Testis (tissue), 3 donors: ENCODE measurements around the gene KIF7. TPM values are rescaled to one million over a fixed set of nuclear protein-coding genes. Genes with fewer than 3 reads are reported as not detected.
"Not testable (repeated sequence)": the region's sequence is repeated elsewhere in the genome, so short reads cannot be mapped to it uniquely, and the experiment has no call there.

Source experiments
- DNase-seq: peaks from one replicate; pipeline ENCODE4 v3.0.0-alpha.2; 2019
- H3K27ac ChIP-seq, 2 donors: fragments of 200-600 bp; sonication (generic); one replicate each; pipeline ENCODE4 v1.5.1; 2019
- H3K27me3 ChIP-seq: fragments of 200-600 bp; sonication (generic); one replicate; pipeline ENCODE4 v1.5.1; 2019
- H3K36me3 ChIP-seq: fragments of 200-600 bp; sonication (generic); one replicate; pipeline ENCODE4 v1.5.1; 2017; ENCODE audit warnings: low read depth; ENCODE audit errors: missing control alignments
- H3K4me1 ChIP-seq: fragments of 200-600 bp; sonication (generic); one replicate; pipeline ENCODE4 v1.5.1; 2019
- H3K4me3 ChIP-seq, 2 donors: fragments of 200-600 bp; sonication (generic); one replicate each; pipeline ENCODE4 v1.5.1; 2017 to 2019
- H3K9me3 ChIP-seq: fragments of 200-600 bp; sonication (generic); one replicate; pipeline ENCODE4 v1.5.1; 2017
- POLR2A ChIP-seq: fragments of 450-650 bp; IDR thresholded peaks from one replicate; pipeline ENCODE4 v1.6.1; 2017; ENCODE audit warnings: antibody characterized with exemption, mild to moderate bottlenecking, moderate library complexity
- WGBS, 2 donors: methylation state at CpG; one replicate each; pipeline ENCODE4 v1.1.5; 2018; 5-methylcytosine and 5-hydroxymethylcytosine counted together
- intact Hi-C: fragments of 100-400 bp; cut with DNase I; formaldehyde crosslinking; loops from one replicate; pipeline ENCODE4 v1.15.1; 2023; ENCODE audit warnings: low total_unique reads
- polyA plus RNA-seq: library from polyadenylated mRNA; stranded (reverse); fragments of 350-450 nt; fragmentation: Illumina TruSeq; extraction: RNeasy Lipid Tissue Mini Kit (QIAGEN cat#74804); gene quantifications from one replicate; pipeline ENCODE4 v1.2.3, GENCODE V29; 2014; ENCODE audit warnings: low read depth, low replicate concordance; ENCODE audit not compliant: insufficient read depth
- total RNA-seq, 2 donors: library from RNA; depleted of rRNA; stranded (reverse); fragments of >200 nt; gene quantifications; one replicate each; pipeline ENCODE4 v1.2.3, GENCODE V29; 2016
- TF ChIP-seq, protein P1 (sequence below), 3 experiments: fragments of 450-650 bp in 2 of 3; fragments of 200-600 bp in 1 of 3; sonication (generic) in 1 of 3; IDR thresholded peaks; one replicate each; pipeline ENCODE4 v1.5.1; 2016 to 2019; ENCODE audit warnings: antibody characterized with exemption in 3 of 3, mild to moderate bottlenecking in 2 of 3, moderate library complexity in 1 of 3

Gene KIF7
- total and polyA plus RNA-seq, 3 donors from 2014 or later: 2.6 to 7.6 (median 5.6) TPM

GRCh38 chr15:89593018-89593417 is 62.2 kb downstream of the KIF7 start:
- no peak for DNase-seq
- Histone ChIP-seq H3K9me3 (no peaks in the 10 kb centered on the region), H3K36me3 (no peaks in the 10 kb centered on the region), H3K4me1 (no peaks in the 10 kb centered on the region), H3K27ac (no peak overlapping the region), H3K4me3 (no peak overlapping the region), H3K27me3 (no peaks in the 10 kb centered on the region)
- intact Hi-C loops: no loop called here
- 95 to 96% methylated on average over 4 of the region's 4 CpGs for WGBS, 2 donors
- TF ChIP-seq, protein P1, sequence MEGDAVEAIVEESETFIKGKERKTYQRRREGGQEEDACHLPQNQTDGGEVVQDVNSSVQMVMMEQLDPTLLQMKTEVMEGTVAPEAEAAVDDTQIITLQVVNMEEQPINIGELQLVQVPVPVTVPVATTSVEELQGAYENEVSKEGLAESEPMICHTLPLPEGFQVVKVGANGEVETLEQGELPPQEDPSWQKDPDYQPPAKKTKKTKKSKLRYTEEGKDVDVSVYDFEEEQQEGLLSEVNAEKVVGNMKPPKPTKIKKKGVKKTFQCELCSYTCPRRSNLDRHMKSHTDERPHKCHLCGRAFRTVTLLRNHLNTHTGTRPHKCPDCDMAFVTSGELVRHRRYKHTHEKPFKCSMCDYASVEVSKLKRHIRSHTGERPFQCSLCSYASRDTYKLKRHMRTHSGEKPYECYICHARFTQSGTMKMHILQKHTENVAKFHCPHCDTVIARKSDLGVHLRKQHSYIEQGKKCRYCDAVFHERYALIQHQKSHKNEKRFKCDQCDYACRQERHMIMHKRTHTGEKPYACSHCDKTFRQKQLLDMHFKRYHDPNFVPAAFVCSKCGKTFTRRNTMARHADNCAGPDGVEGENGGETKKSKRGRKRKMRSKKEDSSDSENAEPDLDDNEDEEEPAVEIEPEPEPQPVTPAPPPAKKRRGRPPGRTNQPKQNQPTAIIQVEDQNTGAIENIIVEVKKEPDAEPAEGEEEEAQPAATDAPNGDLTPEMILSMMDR (IDR thresholded peaks at IDR 0.05): no peak
- TF ChIP-seq POLR2A: no peak

DNA sequence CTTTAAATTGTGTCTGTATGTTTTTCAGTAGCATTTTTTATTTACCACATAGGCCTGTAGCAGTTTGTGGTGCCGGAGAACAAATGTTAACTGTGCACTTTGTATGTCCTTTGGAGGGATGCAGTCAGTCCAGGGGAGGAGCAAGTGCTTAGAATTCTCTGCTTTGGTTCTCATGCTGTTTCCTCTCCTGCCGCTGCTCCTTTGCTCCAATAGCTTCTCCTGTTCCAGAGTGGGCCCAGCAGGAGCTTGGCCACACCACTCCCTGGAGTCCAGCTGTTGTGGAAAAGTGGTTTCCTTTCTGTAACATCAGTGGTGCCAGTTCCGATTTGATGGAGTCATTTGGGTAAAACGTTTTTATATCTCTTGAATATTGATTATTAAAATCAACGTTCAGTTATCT is 63.4 kb downstream of the KIF7 start:
- WGBS, 2 donors: 80 to 86% methylated on average over 5 of the region's 5 CpGs
- Histone ChIP-seq H3K27me3 (no peaks in the 10 kb centered on the region), H3K4me1 (no peaks in the 10 kb centered on the region), H3K9me3 (no peaks in the 10 kb centered on the region), H3K4me3 (no peak overlapping the region), H3K36me3 (no peaks in the 10 kb centered on the region), H3K27ac (no peak overlapping the region)
- intact Hi-C loops: no loop called here
- TF ChIP-seq, protein P1 (IDR thresholded peaks at IDR 0.05): no peak
- TF ChIP-seq POLR2A: no peak
- DNase-seq: no peak

GRCh38 chr15:89587955-89588354 is 67.3 kb downstream of the KIF7 start:
- intact Hi-C loops: no loop called here
- TF ChIP-seq, protein P1 (IDR thresholded peaks at IDR 0.05): no peak
- no peak for TF ChIP-seq POLR2A

DNA sequence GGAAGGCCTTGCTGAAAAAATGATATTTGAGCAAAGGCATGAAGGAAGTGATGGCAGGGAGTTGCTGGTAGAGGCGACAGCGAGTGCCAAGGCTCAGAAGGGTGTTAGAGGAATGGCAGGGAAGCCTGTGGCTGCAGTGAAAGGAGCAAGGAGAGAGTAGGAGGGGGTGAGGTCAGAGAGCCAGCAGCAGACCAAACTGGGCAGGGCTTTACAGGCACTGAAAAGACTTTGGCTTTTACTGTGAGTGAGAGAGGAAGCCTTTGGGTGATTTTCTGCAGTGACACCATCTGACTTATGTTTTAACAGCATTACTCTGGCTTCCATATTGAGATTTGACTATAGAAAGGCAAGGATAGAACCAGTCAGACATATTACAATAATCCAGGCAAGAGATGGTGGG is 68.6 kb downstream of the KIF7 start:
- DNase-seq: no peak
- Histone ChIP-seq H3K4me1 (no peaks in the 10 kb centered on the region), H3K4me3 (no peak overlapping the region), H3K27me3 (no peaks in the 10 kb centered on the region), H3K27ac (no peak overlapping the region), H3K9me3 (no peaks in the 10 kb centered on the region), H3K36me3 (no peaks in the 10 kb centered on the region)
- intact Hi-C loops: no loop called here
- 89 to 96% methylated on average over 2 of the region's 2 CpGs for WGBS, 2 donors
- no peak for TF ChIP-seq POLR2A
- TF ChIP-seq, protein P1 (IDR thresholded peaks at IDR 0.05): no peak

More at GRCh38 chr15:89587955-89588354, 67.3 kb downstream of the KIF7 start:
- Histone ChIP-seq H3K4me1 (no peaks in the 10 kb centered on the region), H3K27ac (no peak overlapping the region), H3K4me3 (no peak overlapping the region), H3K9me3 (no peaks in the 10 kb centered on the region), H3K36me3 (no peaks in the 10 kb centered on the region), H3K27me3 (no peaks in the 10 kb centered on the region)
- WGBS, 2 donors: 86 to 90% methylated on average over 4 of the region's 4 CpGs
- no peak for DNase-seq

DNA sequence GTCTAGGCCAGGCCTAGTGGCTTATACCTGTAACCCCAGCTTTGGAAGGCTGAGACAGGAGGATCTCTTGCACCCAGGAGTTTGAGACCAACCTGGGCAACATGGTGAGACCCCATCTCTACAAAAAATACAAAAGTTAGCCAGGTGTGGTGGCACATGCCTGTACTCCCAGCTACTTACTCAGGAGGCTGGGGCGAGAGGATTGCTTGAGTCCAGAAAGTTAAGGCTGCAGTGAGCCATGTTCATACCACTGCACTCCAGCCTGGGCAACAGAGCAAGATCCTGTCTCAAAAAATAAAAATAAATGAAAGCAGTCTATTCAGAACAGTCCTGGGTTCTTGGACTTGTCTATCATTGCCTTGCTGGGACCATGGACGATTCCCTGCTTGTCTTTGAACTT is 74.5 kb downstream of the KIF7 start:
- WGBS, 2 donors: 93 to 95% methylated on average over 2 of the region's 2 CpGs
- not testable (repeated sequence) for H3K27ac ChIP-seq

More for the DNA sequence above, 74.5 kb downstream of the KIF7 start:
- H3K9me3 ChIP-seq, DNase-seq, H3K27me3 ChIP-seq, H3K36me3 ChIP-seq, intact Hi-C loops, H3K4me3 ChIP-seq, H3K4me1 ChIP-seq: not testable (repeated sequence)
